ENCODE data around the gene NDUFV2.

GRCh38 chr18:9139400-9140039, 37.0 kb downstream of the NDUFV2 start:
- TF ChIP-seq PPARA (CRISPR knock-in tag; IDR thresholded peaks at IDR 0.05; ENCODE audit: borderline replicate concordance), result no peak
- TF ChIP-seq PATZ1 (CRISPR knock-in tag; IDR thresholded peaks at IDR 0.05; ENCODE audit: borderline replicate concordance), result no peak
- no peak for TF ChIP-seq SNAI2 (CRISPR knock-in tag; IDR thresholded peaks at IDR 0.05)
- TF ChIP-seq RARB (CRISPR knock-in tag; IDR thresholded peaks at IDR 0.05), result no peak
- no peak for TF ChIP-seq OSR1 (CRISPR knock-in tag; IDR thresholded peaks at IDR 0.05)
